Common myeloid progenitor, CD34-positive (primary cell): Measurements from ENCODE around the gene ECI1.
"Not testable (repeated sequence)": the region's sequence is repeated elsewhere in the genome, so short reads cannot be mapped to it uniquely, and the experiment has no call there.

Experiments used
- CTCF ChIA-PET: fragments of 350-600 bp; sonication (Branson Sonifier 250); formaldehyde crosslinking; loops from one replicate; lab custom pipeline; 2021; ENCODE audit warnings: antibody characterized with exemption; lab: Charles Lee
- POLR2A ChIA-PET: fragments of 350-600 bp; sonication (Branson Sonifier 250); formaldehyde crosslinking; loops from one replicate; lab custom pipeline; 2021; ENCODE audit warnings: antibody characterized with exemption; lab: Charles Lee
- DNase-seq, 3 donors: peaks; one replicate each; pipeline versions ENCODE4 v3.0.0 to v3.0.0-alpha.2; 2013
- H3K27ac ChIP-seq, 2 experiments: 1 replicate in 1 of 2; 2 replicates in 1 of 2; pipeline ENCODE4 v1.7.0; 2013; ENCODE audit warnings: inconsistent platforms in 2 of 2, low read length in 2 of 2, mild to moderate bottlenecking in 2 of 2, low read depth in 1 of 2, moderate library complexity in 1 of 2; ENCODE audit not compliant: severe bottlenecking in 2 of 2, insufficient read depth in 1 of 2, poor library complexity in 1 of 2
- H3K27me3 ChIP-seq, 5 experiments: replicated peaks in 2 of 5; 1 replicate in 3 of 5; 2 replicates in 2 of 5; pipeline versions ENCODE4 v1.6.1 to v1.7.0; 2013; ENCODE audit warnings: low read length in 4 of 5, mild to moderate bottlenecking in 2 of 5, moderate library complexity in 2 of 5, inconsistent platforms in 1 of 5; ENCODE audit not compliant: insufficient read depth in 5 of 5, control insufficient read depth in 4 of 5
- H3K36me3 ChIP-seq, 4 experiments: 1 replicate in 2 of 4; 2 replicates in 2 of 4; pipeline versions ENCODE4 v1.6.1 to v1.7.0; 2013; ENCODE audit warnings: low read length in 3 of 4, control low read depth in 1 of 4, mild to moderate bottlenecking in 1 of 4; ENCODE audit not compliant: control insufficient read depth in 4 of 4, insufficient read depth in 4 of 4
- H3K4me1 ChIP-seq, 4 experiments: 1 replicate in 3 of 4; 2 replicates in 1 of 4; pipeline versions ENCODE4 v1.6.1 to v1.7.1; 2013; ENCODE audit warnings: low read length in 3 of 4, mild to moderate bottlenecking in 3 of 4, control low read depth in 1 of 4, inconsistent platforms in 1 of 4, moderate library complexity in 1 of 4; ENCODE audit not compliant: control insufficient read depth in 4 of 4, insufficient read depth in 4 of 4; ENCODE audit errors: control extremely low read depth in 1 of 4
- H3K4me3 ChIP-seq, 7 experiments: 1 replicate in 4 of 7; 2 replicates in 3 of 7; pipeline versions ENCODE4 v1.5.1 to v1.7.0; 2013; ENCODE audit warnings: mild to moderate bottlenecking in 7 of 7, low read length in 6 of 7, moderate library complexity in 6 of 7, inconsistent platforms in 2 of 7, low read depth in 2 of 7, control low read depth in 1 of 7; ENCODE audit not compliant: insufficient read depth in 4 of 7, control insufficient read depth in 1 of 7; ENCODE audit errors: extremely low read depth in 1 of 7
- H3K9me3 ChIP-seq, 5 experiments: 1 replicate in 4 of 5; 2 replicates in 1 of 5; pipeline versions ENCODE4 v1.6.1 to v1.7.1; 2013; ENCODE audit warnings: low read length in 4 of 5, mild to moderate bottlenecking in 2 of 5, inconsistent platforms in 1 of 5, low read depth in 1 of 5, moderate library complexity in 1 of 5; ENCODE audit not compliant: control insufficient read depth in 4 of 5, insufficient read depth in 2 of 5; ENCODE audit errors: control extremely low read depth in 1 of 5
- WGBS: methylation state at CpG from one replicate; pipeline ENCODE4 v1.1.5; 2013; ENCODE audit not compliant: insufficient coverage; 5-methylcytosine and 5-hydroxymethylcytosine counted together

The ECI1 gene

GRCh38 chr16:2267505-2267912, 16.1 kb upstream of the ECI1 start:
- POLR2A ChIA-PET = interaction anchor here (0.8 kb wide), 1 partner anchor 23 kb away, joined by 3 read pairs; no protein-coding TSS in a partner anchor
- DNase-seq, CTCF ChIA-PET, H3K27me3 ChIP-seq, H3K9me3 ChIP-seq: not testable (repeated sequence)
- Histone ChIP-seq H3K4me3 (peak overlapping the region; percentile 84 to 99 (median 93)), H3K36me3 (peaks cover 2 to 31% (median 20%) of the 10 kb centered on the region in 4 experiments), H3K27ac (peak overlapping the region; percentile 89 to 92), H3K4me1 (peaks cover 0 to 27% (median 18%) of the 10 kb centered on the region in 4 experiments)
- under 1% methylated on average over 28 of the region's 54 CpGs for WGBS

GRCh38 chr16:2266887-2267286, 15.5 kb upstream of the ECI1 start:
- POLR2A ChIA-PET = not testable (repeated sequence)

DNA sequence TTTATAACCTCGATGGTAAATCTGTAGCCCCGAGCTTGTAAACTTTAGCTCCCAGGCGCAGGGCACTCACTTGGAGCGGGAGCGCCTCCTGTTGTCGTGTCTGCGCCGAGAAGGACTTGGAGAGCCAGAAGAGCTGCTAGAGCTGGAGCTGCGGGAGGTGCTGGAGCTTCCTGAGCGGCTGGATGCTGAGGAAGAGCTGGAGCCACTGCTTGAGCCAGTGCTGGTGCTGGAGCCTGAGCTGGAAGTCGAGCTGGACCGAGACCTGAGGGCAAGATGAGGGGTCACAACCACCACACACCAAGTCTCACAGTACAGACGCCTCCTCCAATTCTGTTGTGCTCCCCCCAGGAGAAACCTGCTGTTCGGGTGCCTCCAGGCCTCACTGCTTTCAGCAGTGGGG, 11.6 kb upstream of the ECI1 start:
- POLR2A ChIA-PET, H3K4me3 ChIP-seq, H3K27ac ChIP-seq, H3K9me3 ChIP-seq, DNase-seq, H3K27me3 ChIP-seq: not testable (repeated sequence)
- peaks cover 12 to 61% (median 49%) of the 10 kb centered on the region in 4 experiments for H3K36me3 ChIP-seq
- CTCF ChIA-PET = interaction anchor here (1.8 to 2.0 kb wide), 2 partner anchors 9 to 11 kb away, joined by 6 to 12 read pairs; partner anchors contain the start of gene ECI1
- WGBS = 98% methylated on average over 8 of the region's 14 CpGs
- peaks cover 0 to 13% (median 6%) of the 10 kb centered on the region in 4 experiments for H3K4me1 ChIP-seq

More at GRCh38 chr16:2266887-2267286, 15.5 kb upstream of the ECI1 start:
- WGBS = 20% methylated on average over 1 of the region's 12 CpGs
- DNase-seq, H3K9me3 ChIP-seq, H3K27me3 ChIP-seq, CTCF ChIA-PET: not testable (repeated sequence)
- Histone ChIP-seq H3K4me1 (peaks cover 0 to 26% (median 18%) of the 10 kb centered on the region in 4 experiments), H3K27ac (peak overlapping the region; percentile 89 to 92), H3K36me3 (peaks cover 4 to 37% (median 26%) of the 10 kb centered on the region in 4 experiments), H3K4me3 (peak overlapping the region in 6 of 7 experiments; percentile 84 to 99 (median 92))

DNA sequence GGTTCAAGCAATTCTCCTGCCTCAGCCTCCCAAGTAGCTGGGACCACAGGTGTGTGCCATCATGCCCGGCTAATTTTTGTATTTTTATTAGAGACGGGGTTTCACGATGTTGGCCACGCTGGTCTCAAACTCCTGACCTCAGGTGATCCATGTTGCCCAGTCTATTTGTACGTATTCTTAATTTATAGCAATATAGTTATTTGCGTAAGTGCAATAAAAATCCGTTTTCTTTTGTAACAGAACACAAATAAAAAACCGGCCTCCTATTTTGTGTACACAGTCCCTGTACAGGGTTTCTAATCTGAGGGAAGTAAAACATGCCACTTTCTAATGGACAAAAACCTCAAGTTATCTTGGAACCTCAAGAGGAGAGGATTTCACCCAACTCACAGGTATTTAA, 8.9 kb upstream of the ECI1 start:
- no peaks in the 10 kb centered on the region for H3K27me3 ChIP-seq
- no peak overlapping the region for H3K4me3 ChIP-seq
- ChIA-PET POLR2A (no interaction called here), CTCF (no interaction called here)
- H3K9me3 ChIP-seq = no peaks in the 10 kb centered on the region
- H3K36me3 ChIP-seq = peaks cover 16 to 86% (median 70%) of the 10 kb centered on the region in 4 experiments
- no peaks in the 10 kb centered on the region for H3K4me1 ChIP-seq
- DNase-seq = no peak
- no peak overlapping the region for H3K27ac ChIP-seq
- 94% methylated on average over 3 of the region's 8 CpGs for WGBS

DNA sequence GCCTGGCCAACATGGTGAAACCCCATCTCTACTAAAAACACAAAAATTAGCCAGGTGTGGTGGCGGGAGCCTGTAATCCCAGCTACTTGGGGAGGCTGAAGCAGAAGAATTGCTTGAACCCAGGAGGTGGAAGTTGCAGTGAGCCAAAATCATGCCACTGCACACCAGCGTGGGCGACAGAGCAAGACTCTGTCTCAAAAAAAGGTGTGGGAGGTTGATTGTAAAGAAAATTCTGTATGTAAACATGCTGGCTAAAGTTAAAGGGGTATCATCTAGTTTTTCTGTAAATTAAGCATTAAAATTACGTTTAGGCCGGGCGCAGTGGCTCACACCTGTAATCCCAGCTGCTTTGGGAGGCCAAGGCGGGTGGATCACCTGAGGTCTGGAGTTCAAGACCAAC, 7.1 kb upstream of the ECI1 start:
- POLR2A ChIA-PET, H3K27ac ChIP-seq: not testable (repeated sequence)
- WGBS = 100% methylated on average over 7 of the region's 7 CpGs

GRCh38 chr16:2257726-2258125, 6.3 kb upstream of the ECI1 start:
- Histone ChIP-seq H3K27me3 (no peaks in the 10 kb centered on the region), H3K27ac (peak overlapping the region in 1 of 2 experiments; percentile 12), H3K36me3 (peaks cover 17 to 86% (median 67%) of the 10 kb centered on the region in 4 experiments), H3K9me3 (no peaks in the 10 kb centered on the region), H3K4me1 (no peaks in the 10 kb centered on the region), H3K4me3 (no peak overlapping the region)
- ChIA-PET POLR2A (no interaction called here), CTCF (interaction anchor here (0.6 to 1.4 kb wide), 2 partner anchors 13 to 235 kb away, joined by 3 read pairs; no protein-coding TSS in a partner anchor)
- DNase-seq = no peak
- WGBS = 100% methylated on average over 4 of the region's 6 CpGs

More for the DNA sequence above, 7.1 kb upstream of the ECI1 start:
- H3K4me1 ChIP-seq, CTCF ChIA-PET, H3K4me3 ChIP-seq, H3K9me3 ChIP-seq, H3K27me3 ChIP-seq, DNase-seq: not testable (repeated sequence)
- peaks cover 16 to 87% (median 68%) of the 10 kb centered on the region in 4 experiments for H3K36me3 ChIP-seq

GRCh38 chr16:2256531-2257140, 5.2 kb upstream of the ECI1 start:
- CTCF ChIA-PET = interaction anchor here (1.0 to 1.4 kb wide), 2 partner anchors 9 to 234 kb away, joined by 3 to 4 read pairs; no protein-coding TSS in a partner anchor
- peaks cover 13 to 76% (median 60%) of the 10 kb centered on the region in 4 experiments for H3K36me3 ChIP-seq
- POLR2A ChIA-PET = no interaction called here
- no peaks in the 10 kb centered on the region for H3K9me3 ChIP-seq
- WGBS = 94% methylated on average over 6 of the region's 12 CpGs
- no peaks in the 10 kb centered on the region for H3K27me3 ChIP-seq
- H3K4me1 ChIP-seq = peaks cover 0 to 8% (median 7%) of the 10 kb centered on the region in 4 experiments
- DNase-seq = no peak
- H3K27ac ChIP-seq = no peak overlapping the region
- H3K4me3 ChIP-seq = no peak overlapping the region
